Cortex of kidney (tissue), 1 donor: Measurements from ENCODE around the gene RAB3GAP1.

Experiments
- DNase-seq: peaks from one replicate; lab custom pipeline; 2025; lab: John Stamatoyannopoulos, UW

RAB3GAP1 gene

DNA sequence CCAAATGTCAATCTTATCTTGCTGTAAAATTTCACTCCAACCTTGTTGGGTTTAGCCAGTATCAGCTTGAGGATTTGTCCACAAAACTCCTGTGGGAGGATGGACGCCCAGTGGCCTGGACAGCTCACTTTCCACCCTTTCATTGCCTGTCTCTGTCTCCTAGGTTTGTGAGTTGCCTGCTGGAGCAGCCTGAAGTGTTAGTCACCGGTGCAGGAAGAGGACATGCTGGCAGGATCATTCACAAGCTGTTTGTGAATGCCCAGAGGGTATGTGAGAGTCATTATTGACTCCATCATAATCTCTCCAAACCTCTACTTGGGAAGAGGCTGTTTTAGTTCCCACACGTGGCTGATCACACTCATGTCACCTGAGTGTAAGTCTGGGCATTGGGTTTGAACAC is 112.3 kb downstream of the RAB3GAP1 start:
- DNase-seq: no peak

DNA sequence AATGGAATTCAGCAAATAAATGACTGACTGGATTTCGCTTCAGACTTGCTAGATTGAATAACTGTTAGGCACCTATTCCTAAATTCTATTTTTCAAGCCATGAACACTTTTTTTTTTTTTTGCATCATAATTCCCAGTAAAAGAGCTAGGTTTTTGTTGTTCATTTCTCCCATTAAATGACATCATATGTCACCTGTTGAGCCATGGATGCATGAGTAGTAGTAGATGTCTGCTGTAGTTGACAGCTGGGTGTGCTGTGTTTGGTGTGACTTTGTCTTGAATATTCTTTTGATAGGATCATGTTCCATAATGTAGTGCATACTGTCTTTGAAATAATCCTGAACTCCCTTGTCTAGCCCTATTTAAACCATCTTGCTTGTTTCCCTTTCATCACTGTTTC is 115.2 kb downstream of the RAB3GAP1 start:
- no peak for DNase-seq

DNA sequence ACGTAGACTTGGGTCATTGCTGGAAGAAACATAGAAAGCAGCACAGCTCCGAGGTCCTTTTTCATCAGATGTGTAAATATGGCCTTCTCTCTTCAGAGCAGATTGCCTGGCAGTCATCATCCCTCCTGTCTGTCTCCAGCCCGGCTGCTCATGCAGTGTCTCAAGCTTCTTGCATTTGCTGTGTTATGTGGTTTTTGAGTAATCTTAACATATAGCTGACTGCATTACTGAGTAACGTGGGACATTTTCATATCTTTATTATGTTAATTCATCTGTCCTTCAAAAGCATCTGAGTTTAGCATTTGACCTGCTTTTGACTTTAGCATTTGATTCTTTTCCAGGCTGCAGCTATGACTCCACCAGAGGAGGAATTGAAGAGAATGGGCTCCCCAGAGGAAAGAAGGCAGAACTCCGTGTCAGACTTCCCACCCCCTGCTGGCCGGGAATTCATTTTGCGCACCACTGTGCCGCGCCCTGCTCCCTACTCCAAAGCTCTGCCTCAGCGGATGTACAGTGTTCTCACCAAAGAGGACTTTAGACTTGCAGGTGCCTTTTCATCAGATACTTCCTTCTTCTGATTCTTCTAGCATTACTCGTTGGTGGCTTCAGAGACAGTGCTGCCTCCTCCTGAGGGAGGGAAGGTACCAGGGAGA is 116.2 kb downstream of the RAB3GAP1 start:
- no peak for DNase-seq

DNA sequence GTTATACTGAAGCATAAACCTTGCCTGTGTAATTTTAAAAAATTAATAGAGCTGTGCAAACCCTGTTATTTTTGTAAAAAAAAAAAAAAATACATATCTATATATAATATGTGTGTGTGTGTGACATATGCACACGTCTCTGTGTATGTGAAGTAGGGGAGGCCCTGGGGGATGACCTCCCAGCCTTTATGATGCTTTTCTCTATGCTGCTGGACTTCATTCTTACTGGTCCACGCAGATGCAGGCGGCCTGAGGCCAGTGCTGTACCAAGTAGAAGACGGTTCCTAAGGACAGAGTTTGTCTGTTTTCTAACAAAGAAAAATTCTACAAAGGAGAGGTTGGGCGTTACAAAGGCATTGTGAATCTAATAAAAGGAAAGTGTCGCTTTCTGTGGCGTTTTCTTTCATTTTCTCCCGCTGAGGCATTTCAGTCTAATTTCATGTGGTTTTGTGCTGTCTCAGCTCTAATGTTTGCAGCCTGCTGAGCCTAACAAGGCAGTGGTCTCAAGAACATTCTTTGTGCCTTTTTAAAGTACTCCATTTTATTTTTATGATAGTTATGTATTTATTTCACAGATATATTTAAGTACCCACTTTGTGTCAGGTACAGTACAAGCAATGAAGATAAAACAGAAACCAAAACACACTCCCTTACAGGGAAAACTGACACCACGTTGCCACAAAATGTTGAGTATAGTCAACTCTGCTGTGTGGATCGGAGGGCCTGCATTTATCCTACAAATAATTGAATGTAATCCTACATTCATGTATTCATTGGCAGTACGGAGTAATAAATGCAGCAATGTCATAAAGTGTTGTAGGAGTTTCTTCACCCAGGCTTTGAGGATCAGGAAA is 118.0 kb downstream of the RAB3GAP1 start:
- DNase-seq: no peak

DNA sequence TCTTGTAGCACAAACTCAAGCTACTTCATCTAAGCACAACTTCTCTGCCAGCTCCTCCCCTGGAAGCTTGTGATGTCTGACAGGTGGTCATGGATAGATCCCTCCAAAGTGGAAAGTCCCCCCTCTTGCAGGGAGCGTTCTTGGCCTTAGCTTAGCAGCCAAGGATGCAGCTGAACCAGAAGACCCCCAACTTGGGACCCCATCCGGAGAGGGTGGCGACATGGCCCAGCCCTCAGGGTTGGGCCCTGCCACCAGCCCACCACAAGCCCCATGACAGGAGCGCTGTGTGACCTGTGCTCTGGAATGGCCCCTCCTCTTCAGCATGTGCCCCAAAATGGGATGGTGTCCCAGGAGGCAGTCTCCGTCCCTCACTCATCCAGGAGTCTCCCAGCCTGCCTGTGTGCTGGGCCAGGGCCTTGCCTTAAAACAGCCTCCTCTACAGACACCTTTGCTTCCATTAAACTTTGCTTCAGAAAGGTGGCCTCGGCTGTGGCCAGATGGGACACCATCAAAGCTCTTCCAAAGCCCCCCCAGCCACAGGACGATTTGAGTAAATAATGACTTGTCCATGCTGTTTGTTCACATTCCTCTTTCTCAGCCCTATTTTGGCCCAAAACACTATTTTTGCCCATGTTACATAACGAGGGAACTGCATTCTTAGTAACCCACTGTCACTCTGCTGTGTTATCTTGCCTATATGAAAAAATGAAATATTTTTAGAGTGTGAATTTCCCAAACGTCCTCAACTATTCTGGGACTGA is 122.1 kb downstream of the RAB3GAP1 start:
- DNase-seq: no peak

DNA sequence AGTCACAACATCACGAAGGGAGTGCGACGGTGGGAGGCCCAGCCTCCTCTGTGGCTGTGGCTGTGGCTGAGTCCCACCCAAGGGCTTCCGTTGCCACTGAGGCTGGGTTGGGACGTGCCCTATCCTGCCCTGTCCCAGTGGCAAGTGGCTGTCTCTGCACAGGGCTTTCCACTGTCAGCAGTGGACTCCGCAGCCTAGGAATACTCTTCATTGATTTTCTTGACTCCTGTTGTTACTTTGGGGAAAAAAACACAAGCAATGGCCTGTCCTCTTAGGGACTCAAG is 122.7 kb downstream of the RAB3GAP1 start:
- DNase-seq: no peak

DNA sequence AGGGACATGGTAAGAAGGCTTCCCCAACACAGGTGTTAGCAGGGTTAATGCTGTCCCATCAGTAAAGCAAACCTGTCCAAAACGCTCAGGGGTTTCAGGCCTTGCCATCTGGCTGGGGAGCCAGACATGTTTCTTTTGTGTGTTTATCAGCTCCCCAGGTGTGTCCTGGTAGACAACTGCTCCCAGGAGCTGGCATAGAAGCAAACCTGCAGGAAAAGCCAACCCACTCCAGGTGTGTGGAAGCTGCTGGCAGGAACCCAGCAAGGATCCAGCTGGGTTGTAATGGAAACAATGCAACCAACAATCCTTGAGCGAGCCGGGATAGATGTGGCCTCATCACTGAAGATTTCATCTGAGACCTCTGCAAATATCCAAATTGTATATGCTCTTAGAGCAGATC is 123.1 kb downstream of the RAB3GAP1 start:
- no peak for DNase-seq

DNA sequence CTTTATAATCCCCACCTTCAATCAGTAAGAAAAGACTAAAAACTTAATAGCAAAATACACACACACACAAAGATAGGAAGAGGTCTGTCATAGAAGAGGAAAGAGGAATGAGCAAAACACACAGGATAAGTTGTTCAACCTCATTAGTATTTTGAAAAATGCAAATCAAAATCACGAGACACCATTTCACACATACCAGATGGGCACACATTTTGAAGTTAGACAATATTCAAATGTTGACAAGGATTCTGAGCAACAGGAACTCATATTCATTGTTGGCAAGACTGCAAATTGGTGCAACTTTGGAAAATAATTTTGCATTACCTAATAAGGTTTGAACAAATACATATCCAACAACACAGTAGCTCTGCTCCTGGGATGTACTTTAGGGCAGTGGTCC is 127.6 kb downstream of the RAB3GAP1 start:
- DNase-seq: no peak

DNA sequence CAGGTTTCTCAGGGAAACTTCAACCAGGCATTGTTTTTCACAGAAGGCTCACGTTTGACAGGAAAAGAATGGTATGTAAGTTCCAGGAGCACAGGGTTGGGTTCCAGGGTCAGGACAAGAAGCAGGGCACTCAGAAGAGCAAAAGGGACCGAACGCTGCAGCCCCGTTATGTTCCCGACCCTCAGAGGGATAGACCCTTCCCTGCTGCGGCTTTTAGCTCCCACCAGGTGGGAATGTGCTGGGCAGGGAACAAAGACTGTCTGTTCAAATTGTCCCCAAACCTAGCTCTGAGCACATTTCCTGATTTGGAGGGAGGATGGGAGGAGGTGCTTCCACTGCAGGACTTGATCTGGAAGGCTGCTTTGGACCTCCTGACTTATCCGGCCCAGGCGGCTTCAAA is 130.1 kb downstream of the RAB3GAP1 start:
- no peak for DNase-seq

DNA sequence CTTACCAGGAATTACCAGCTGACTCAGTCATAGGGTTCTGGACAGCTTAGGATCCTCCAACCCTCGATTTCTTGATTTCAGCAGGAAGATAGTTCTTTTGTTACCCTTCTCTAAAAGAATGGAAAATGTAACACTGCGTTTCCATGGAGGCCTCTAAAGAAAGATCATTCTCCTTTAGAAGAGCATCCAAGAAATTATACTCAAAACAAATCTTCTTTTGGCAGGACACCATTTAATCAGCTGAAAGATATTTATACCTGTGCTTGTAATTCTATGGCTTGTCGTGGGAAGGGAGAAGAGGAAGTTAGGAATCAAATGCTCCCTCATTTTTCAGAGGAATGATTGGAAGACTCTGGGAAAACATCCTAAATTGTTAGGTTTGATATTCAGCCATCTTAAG is 130.5 kb downstream of the RAB3GAP1 start:
- no peak for DNase-seq

DNA sequence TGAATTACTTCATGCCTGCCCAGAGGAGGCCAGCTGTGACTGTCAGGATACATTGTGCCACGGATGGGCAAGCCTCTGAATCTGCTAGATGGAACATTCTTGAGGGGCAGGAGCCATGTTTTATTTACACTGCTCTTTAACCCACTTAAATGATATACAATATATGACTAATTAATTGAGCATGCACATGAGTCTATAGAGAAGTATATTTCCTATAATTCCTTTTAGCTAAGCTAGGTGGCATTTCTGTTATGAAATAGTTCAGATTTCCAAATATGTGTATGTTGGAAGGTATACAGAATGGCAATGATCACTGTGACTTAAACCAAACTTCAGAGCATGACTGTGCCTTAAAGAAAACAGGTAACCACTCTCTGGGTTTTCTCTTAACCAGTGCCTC is 131.7 kb downstream of the RAB3GAP1 start:
- no peak for DNase-seq

DNA sequence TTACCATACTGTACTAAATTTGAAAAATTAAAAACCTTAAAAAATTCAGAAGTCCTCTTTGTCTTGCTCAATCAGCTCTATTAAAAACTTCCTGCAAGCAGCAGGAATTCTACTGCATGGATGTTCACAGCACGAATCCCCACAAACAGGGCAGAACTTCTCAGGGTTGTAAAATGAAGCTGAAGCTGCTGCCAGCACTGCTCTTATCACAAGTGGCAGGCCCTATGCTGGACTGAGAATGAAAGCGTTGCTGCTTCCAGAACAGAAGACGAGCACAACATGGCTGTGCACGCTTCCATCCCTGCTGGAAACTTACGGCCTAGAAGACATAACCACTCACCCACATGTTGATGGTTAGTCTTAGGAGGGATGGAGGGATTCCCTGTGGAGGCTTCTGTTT is 134.0 kb downstream of the RAB3GAP1 start:
- DNase-seq: no peak

DNA sequence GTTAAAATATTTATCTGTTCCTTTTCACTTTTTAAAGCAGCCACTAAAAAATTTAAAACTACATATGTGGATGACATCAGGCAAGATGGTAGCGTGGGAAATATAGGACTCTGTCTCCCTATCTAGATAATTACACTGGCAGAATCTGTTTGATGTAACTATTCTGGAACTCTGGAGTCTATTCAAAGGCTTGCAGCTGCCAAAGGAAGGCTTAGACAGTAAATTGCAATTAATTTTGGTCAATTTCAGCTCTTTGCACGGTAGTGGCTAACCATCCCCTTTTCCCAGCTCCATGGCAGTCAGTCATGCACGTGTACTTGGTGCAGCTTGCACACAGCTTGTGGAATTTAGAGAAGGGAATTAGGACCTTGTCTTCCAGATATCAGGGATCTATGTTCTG is 135.2 kb downstream of the RAB3GAP1 start:
- DNase-seq: no peak

DNA sequence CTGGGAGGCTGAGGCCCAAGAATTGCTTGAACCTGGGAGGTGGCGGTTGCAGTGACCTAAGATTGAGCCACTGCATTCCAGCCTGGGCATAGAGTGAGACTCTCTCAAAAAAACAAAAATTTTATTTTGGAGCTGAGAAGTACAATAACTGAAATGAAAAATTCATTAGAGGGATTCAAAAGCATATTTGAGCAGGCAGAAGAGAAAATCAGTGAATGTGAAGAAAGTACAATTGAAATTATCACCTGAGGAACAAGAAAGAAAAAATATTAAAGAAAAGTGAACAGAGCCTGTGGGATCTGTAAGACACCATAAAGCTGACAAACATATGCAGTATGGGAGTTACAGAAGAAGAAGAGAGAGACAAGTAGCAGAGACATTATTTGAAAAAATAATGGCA is 137.1 kb downstream of the RAB3GAP1 start:
- no peak for DNase-seq

DNA sequence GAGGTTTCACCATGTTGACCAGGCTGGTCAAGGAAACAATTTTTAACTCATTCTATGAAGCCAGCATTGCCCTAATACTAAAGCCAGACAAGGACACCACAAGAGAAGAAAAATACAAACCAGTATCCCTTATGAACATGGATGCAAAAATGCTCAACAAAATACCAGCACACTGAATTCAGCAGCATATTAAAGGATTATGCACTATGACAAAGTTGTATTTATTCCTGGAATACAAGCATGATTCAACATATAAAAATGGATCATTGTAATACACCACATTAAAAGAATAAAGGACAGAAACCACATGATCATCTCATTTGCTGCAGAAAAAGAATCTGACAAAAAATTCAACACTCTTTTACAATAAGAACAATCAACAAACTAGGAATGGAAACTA is 138.7 kb downstream of the RAB3GAP1 start:
- DNase-seq: no peak

DNA sequence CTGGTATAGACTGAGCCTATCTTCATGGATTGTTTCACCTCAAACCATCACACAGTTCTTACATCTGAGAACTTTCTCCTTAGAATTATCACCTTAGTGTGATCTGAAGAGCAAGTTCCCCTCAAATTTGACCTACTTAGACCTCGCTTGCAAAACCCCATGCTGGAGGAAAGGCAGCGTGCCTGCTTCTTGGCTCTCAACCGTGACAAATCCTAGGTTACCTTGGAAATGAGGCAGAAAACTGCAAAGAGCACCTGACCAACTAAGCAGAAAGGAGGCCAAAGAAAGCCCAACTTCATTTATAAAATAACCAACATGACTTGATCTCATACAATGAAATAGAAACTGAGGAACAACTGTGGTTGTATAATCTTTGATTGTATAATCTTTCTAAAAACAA is 146.4 kb downstream of the RAB3GAP1 start:
- no peak for DNase-seq

DNA sequence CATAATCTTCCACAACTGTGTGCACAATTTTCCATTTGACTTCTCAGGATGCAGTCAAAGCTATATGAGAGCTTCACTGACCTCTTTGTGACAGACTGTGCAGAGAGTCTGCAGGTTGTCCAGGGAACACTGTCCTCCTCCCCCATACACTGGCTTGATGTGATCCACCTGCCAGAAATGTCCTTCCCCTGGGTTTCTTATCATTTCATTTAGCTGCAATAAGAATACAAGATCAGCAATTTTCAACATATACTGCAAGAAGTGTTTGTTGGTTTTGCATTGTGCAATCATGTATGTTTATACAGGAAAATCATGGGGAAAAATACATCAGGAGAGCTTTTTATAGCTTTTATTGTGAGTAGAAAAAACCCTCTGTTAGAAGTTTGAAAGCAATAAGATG is 150.7 kb downstream of the RAB3GAP1 start:
- DNase-seq: no peak

DNA sequence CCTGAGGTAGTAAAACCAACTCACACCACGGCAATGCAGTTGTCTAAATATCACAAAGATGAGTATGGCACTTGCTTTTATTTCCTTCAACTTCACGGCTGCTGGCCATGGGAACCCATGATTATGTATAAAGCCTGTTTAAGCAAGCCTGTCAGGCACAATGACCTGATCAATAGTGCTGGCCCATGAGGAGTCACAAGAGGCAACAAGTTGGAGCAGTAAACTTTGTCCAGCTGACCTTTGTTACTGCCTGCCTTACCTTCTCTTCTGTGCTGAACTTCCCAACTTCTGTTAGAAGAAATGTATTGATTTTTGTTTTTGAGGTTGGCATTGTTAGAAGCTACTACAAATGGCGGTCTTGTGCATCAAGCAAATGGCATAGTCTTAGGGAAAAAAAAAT is 151.9 kb downstream of the RAB3GAP1 start:
- DNase-seq: no peak

DNA sequence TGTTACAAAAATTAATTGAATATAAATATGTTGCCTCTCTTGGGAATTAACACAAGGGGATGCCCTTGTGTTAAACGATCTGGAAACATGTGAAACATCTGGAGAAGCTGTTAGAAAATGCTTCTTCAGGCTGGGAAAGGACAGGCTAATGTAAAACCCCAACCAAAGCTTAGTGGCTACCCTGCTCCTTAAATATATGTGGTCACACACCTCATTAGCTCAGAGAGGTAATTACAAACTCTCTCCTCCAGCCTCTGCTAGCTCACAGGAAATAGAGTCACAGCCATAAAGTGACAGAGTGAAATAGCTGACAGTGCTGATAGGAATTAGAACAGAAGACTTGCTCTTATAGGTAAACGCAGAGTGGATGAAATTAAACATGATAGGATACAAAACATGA is 155.9 kb downstream of the RAB3GAP1 start:
- no peak for DNase-seq

DNA sequence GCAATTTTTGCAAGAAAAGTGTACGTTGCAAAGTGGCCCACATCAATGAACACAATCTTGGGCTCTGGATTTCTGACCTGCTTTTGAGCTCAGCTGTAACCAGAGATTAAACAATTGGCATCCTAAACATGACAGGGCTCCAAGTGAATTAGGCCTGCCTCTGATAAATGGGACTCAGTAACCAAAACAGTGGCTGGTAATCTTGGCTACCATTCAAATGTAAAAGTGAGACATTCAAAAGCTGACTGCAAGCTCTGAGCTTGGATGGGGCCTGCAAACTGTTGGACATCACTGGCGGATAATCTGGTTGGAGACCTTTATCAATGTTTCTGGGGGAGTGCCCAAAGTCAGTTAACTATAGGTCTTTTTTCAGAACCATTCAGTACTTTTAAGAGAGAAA is 160.7 kb downstream of the RAB3GAP1 start:
- no peak for DNase-seq

DNA sequence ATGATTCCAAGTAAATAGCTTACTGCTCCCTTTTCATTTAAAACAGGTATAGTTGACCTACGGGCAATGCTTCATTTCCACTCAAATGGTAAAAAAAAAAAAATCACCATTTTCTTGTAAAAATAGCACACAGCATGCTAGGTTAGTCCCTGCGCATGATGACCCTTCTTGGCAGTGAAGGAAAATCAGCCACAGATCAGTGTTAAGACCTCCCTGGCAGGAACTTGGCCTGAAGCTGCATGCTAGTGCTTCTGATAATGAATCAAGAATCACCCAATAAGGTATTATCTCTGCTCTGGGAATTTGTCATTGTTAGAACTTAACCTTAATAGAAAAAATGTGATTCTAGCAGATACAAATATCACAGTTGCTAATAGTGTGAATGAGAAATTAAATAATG is 166.3 kb downstream of the RAB3GAP1 start:
- DNase-seq: no peak

DNA sequence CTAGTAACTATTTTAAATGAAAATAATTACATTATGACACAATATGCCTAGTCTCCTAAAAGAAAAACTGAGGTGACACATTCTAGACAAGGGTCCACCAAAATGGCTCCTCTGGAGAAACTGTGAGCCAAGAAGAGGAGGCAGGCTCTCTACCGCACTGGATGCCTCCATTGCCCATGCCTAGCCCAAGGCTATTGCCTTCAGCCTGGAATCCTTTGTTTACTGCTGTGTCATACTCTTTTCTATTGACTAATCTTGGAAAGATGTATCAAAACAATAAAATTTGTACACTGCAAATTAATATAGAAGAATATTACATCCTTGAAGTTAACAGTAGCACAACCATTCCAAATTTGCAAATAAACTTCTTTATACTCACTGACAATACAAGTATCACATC is 167.1 kb downstream of the RAB3GAP1 start:
- no peak for DNase-seq
